ENCODE measurements around the gene XPA.

- TF ChIP-seq MAFK (IDR thresholded peaks at IDR 0.05; ENCODE audit: low read depth, low read length) (no peak), USF2 (IDR thresholded peaks at IDR 0.05; ENCODE audit: low read length) (no peak), GABPA (IDR thresholded peaks at IDR 0.05; ENCODE audit: borderline replicate concordance, insufficient read depth, low read length) (no peak), CTCF (IDR thresholded peaks at IDR 0.05; ENCODE audit: control extremely low read depth in 1 of 3, insufficient read depth in 1 of 3, low read depth in 1 of 3, low read length in 3 of 3) (no peak), ZNF274 (IDR thresholded peaks at IDR 0.05; ENCODE audit: borderline replicate concordance, extremely low read depth, low read length) (no peak), SUZ12 (IDR thresholded peaks at IDR 0.05; ENCODE audit: low read length) (no peak), JUN (IDR thresholded peaks at IDR 0.05; ENCODE audit: low read depth, low read length) (no peak), MAX (IDR thresholded peaks at IDR 0.05) (no peak), JUND (IDR thresholded peaks at IDR 0.05; ENCODE audit: low read length) (no peak), NRF1 (IDR thresholded peaks at IDR 0.05; ENCODE audit: low read depth, low read length) (no peak), RBBP5 (IDR thresholded peaks at IDR 0.05; ENCODE audit: borderline replicate concordance, low read depth, low read length) (no peak), POLR2AphosphoS5 (IDR thresholded peaks at IDR 0.05; ENCODE audit: low read depth, low read length) (no peak), POU5F1 (IDR thresholded peaks at IDR 0.05; ENCODE audit: low read depth, low read length) (no peak)
Observed at GRCh38 chr9:97735070-97735600, 38.0 kb upstream of the XPA start.
